HG03097 (cell line): ENCODE measurements around the gene FAM168A.

Experiments
- ATAC-seq: cut with Tn5 transposase; IDR thresholded peaks from one replicate; pipeline ENCODE4 v1.9.1; 2021; ENCODE audit not compliant: unreplicated experiment, low FRiP score

Gene FAM168A

DNA sequence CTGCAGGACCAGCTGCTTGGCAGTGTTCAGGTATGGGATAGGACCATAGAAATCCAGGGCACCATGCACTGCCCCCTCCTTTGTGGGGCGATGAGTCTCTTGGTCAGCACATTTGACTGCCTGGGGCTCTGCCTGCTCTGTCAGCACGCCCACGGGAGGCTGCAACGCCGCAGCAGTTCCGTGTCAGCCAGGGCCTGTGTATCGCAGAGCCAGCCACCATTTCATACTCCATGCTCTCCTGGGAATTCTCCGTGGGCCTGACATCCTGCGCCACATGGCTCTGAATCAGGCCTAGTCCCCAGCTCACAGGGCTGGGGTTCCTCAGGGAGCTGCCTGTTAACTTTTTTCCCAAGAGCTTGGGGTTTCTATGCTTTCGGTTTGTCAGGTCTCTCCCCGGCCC, 238.6 kb downstream of the FAM168A start:
- no peak for ATAC-seq

DNA sequence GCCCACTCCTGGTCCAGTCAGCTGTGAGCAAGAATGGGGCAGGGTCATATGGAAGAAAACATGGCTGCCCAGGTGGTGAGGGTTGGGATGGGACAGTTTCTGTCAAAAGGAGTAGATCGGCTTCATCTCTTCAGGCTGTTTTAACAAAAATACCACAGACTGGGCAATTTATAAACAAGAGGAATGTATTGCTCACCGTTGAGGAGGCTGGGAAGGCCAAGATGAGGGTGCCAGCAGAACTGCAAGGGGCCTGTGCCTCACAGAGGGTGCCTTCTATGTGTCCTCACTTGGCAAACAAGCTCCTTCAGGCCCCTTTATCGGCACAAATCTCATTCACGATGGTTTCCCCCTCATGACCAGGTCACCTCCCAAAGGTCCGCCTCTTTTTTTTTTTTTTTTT, 239.8 kb downstream of the FAM168A start:
- ATAC-seq: no peak

DNA sequence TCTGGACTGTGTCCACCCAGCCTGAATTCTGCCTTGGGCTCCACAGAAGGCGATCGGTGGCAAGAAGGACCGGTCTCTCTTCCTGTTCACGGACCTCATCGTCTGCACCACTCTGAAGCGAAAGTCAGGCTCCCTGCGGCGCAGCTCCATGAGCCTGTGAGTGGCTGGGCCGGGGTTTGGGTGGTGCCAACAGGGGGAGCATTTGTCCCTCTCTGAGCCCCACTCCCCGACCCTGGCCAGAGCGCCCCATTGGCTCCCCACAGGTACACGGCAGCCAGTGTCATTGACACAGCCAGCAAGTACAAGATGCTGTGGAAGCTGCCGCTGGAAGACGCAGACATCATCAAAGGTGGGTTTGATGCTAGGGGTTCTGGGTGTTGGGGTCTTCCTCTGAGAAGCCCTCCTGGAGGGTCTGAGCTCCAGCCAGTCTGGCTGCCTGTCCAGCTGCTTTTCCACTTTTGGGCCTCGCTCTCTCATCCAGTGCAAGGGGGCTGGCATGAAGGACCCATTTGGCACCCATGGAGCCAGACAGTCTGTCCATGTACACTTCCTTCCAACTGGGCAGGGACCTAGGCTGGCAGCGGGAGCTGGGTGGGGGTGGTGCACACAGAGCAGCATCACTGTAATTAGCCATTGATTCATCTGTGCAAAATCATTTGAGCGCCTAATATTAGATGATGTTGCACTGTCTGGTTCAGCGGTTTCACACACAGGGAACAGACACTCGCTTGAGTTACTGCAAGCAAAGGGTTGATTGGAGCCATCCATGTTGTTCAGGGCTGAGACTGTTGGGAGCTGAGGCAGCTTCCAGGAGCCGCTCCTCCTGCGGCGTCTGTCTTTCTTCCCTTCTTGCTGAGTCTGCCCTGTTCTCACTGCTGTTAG, 240.7 kb downstream of the FAM168A start:
- no peak for ATAC-seq

DNA sequence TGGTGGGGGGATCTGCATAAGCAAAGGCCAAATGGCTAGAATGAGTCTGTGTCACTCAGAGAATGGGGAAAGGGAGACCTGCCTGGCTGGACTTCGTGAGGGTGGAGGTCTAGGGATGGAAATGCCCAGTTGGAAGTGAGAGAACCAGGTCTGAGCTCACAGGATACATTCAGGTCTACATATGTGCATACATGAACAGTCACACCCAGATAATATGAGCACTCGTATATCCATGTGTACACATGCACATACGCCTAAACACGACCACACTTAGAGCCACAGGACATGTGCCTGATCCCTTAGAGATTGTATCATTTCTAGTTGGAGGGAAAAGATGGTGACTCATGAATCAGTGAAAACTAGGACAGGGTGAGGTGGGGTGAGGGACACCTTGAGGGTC, 242.8 kb downstream of the FAM168A start:
- ATAC-seq: no peak

DNA sequence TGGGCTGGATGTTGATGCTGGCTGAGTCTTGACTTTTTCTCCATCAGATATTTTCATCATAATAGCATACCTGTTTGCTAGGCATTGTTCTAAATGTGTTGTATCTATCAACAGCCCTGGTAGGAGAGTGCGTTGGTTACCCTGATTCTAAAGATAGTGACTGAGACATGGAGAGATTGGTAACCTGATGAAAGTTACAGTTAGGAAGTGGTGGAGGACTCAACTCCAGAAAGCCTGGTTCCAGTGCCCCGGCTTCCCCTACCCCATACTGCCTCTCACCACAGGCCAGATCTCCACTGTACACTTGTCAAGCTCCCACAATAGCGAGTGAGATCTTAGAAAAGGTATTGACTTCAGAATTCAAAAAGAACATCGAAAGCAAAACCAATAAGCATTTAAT, 244.5 kb downstream of the FAM168A start:
- no peak for ATAC-seq

DNA sequence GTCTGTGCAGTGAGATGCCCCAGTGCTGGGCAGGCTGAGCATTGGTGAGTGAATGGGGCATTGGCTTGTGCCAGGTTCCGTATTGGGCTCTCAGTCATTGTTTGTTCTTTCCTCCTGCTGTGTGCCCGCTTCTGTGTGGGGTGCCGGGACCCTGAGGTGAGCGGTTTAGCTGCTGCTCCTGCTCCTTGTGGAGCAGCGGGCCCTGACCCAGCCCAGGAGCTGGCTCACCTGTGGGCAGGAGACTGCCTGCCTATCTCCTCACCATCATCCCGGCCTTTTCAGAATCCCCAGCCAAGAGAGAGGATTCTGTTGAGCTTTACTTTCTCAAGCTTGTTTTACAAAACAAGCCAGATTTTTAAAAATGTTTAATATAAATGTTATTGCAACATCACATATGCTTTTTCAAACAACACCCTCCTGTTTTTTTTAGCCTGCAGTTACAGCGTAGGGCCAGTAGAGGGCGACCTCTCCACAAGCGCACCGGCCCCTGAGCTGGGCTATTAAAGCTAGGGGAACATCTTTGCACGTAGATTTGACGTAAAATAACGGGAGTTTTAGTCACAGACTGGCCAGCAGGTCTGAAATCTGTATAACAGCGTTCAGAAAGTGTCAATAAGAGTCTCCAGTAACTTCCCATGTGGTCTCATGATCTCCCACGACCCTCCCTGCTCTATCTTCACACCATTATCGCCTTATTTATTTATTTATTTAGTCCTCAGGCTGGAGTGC, 246.8 kb downstream of the FAM168A start:
- ATAC-seq: no peak
